GM12878 (cell line): Measurements from ENCODE around the gene PVALEF. TPM values are rescaled to one million over a fixed set of nuclear protein-coding genes. Genes with fewer than 3 reads are reported as not detected.

Experiments used
- ATAC-seq: fragments of 200-7000 bp; cut with Tn5 transposase; 3 replicates; pipeline ENCODE4 v1.9.1; 2020; ENCODE audit warnings: mild to moderate bottlenecking, moderate library complexity
- BruUV-seq: library from RNA; stranded (reverse); fragments of 400-500 nt; replicated peaks from 2 replicates; lab custom pipeline; 2021; lab: Mats Ljungman, UMichigan
- CTCF ChIA-PET: fragments of 300-600 bp; sonication (Branson Sonifier 250); formaldehyde crosslinking; extraction: SDS; loops from one replicate; lab custom pipeline; 2021; ENCODE audit warnings: inconsistent platforms; lab: Yijun Ruan, JAX
- POLR2A ChIA-PET: fragments of 350-600 bp; formaldehyde crosslinking; extraction: SDS; loops from one replicate; lab custom pipeline; 2021; ENCODE audit warnings: inconsistent platforms; lab: Charles Lee
- RAD21 ChIA-PET: fragments of 300-600 bp; sonication (Branson Sonifier 250); formaldehyde crosslinking; loops from one replicate; lab custom pipeline; 2023; ENCODE audit warnings: antibody characterized with exemption; ENCODE audit not compliant: unreplicated experiment; lab: Charles Lee
- SMC1A ChIA-PET: fragments of 300-600 bp; sonication (Branson Sonifier 250); formaldehyde crosslinking; loops from one replicate; lab custom pipeline; 2023; ENCODE audit not compliant: unreplicated experiment, uncharacterized antibody; lab: Charles Lee
- DNase-seq: peaks from one replicate; pipeline ENCODE4 v3.0.0-alpha.2; 2011; ENCODE audit warnings: low read depth, low spot score
- FAIRE-seq: peaks from 3 replicates; lab custom pipeline; 2011; peaks lifted over from hg19 to GRCh38; lab: Jason Lieb, UNC
- H2AFZ ChIP-seq: 2 replicates; pipeline ENCODE4 v1.6.0; 2011; ENCODE audit warnings: low read depth, low read length, control low read depth; ENCODE audit not compliant: control insufficient read depth
- H3K27ac ChIP-seq: 2 replicates; pipeline ENCODE4 v1.5.1; 2011; ENCODE audit warnings: control low read depth; ENCODE audit not compliant: control insufficient read depth, insufficient read depth
- H3K27me3 ChIP-seq, 2 experiments: replicated peaks in 1 of 2; 2 replicates each; pipeline versions ENCODE4 v1.6.0 to v1.6.1; 2011; ENCODE audit warnings: low read length in 1 of 2; ENCODE audit not compliant: control insufficient read depth in 2 of 2, insufficient read depth in 2 of 2
- H3K36me3 ChIP-seq, 2 experiments: 2 replicates each; pipeline ENCODE4 v1.5.1; 2011; ENCODE audit warnings: low read length in 1 of 2; ENCODE audit not compliant: control insufficient read depth in 2 of 2, insufficient read depth in 2 of 2
- H3K4me1 ChIP-seq: 2 replicates; pipeline ENCODE4 v1.6.1; 2011; ENCODE audit warnings: mild to moderate bottlenecking, low read length, moderate library complexity, mixed read lengths; ENCODE audit not compliant: control insufficient read depth, insufficient read depth
- H3K4me2 ChIP-seq: 2 replicates; pipeline ENCODE4 v1.6.0; 2011; ENCODE audit warnings: control low read depth; ENCODE audit not compliant: control insufficient read depth, insufficient read depth
- H3K4me3 ChIP-seq: fragments of 200-600 bp; sonication (generic); 2 replicates; pipeline ENCODE4 v1.5.1; 2016
- H3K79me2 ChIP-seq: 2 replicates; pipeline ENCODE4 v1.6.0; 2011; ENCODE audit warnings: low read length; ENCODE audit not compliant: control insufficient read depth, insufficient read depth
- H3K9ac ChIP-seq: 2 replicates; pipeline ENCODE4 v1.8.0; 2011; ENCODE audit warnings: low read length, control low read depth, mixed read lengths; ENCODE audit not compliant: control insufficient read depth, insufficient read depth
- H3K9me3 ChIP-seq: replicated peaks from 3 replicates; pipeline ENCODE4 v1.5.1; 2011; ENCODE audit warnings: mild to moderate bottlenecking, low read length; ENCODE audit not compliant: control insufficient read depth, insufficient read depth
- H4K20me1 ChIP-seq: 2 replicates; pipeline ENCODE4 v1.6.0; 2011; ENCODE audit not compliant: control insufficient read depth, insufficient read depth
- CBX3 ChIP-seq: fragments of 200-600 bp; sonication (generic); IDR thresholded peaks from 2 replicates; pipeline ENCODE4 v1.6.1; 2016; ENCODE audit warnings: low read depth, borderline replicate concordance
- ETV6 ChIP-seq, 2 experiments: fragments of 450-650 bp in 1 of 2; IDR thresholded peaks in 1 of 2; conservative IDR thresholded peaks in 1 of 2; 2 replicates each; pipeline ENCODE4 v1.6.1; 2014; ENCODE audit warnings: antibody characterized with exemption in 1 of 2, borderline replicate concordance in 1 of 2, low read depth in 1 of 2, mild to moderate bottlenecking in 1 of 2, moderate library complexity in 1 of 2
- GABPA ChIP-seq: IDR thresholded peaks from 2 replicates; pipeline ENCODE4 v1.6.1; 2014; ENCODE audit warnings: antibody characterized with exemption, low read depth, mild to moderate bottlenecking, inconsistent platforms
- LARP7 ChIP-seq: fragments of 450-650 bp; IDR thresholded peaks from 2 replicates; pipeline ENCODE4 v1.6.1; 2017; ENCODE audit warnings: mild to moderate bottlenecking
- NFIC ChIP-seq: IDR thresholded peaks from 2 replicates; pipeline ENCODE4 v1.6.1; 2012; ENCODE audit warnings: low read depth, mild to moderate bottlenecking, inconsistent platforms, low read length, moderate library complexity
- TCF12 ChIP-seq: IDR thresholded peaks from 2 replicates; pipeline ENCODE4 v1.6.1; 2011; ENCODE audit warnings: low read depth, mild to moderate bottlenecking, low read length
- ZBED1 ChIP-seq: IDR thresholded peaks from 2 replicates; pipeline ENCODE4 v1.6.1; 2016; ENCODE audit warnings: borderline replicate concordance
- ZNF24 ChIP-seq: fragments of 450-650 bp; IDR thresholded peaks from 2 replicates; pipeline ENCODE4 v1.6.1; 2017; ENCODE audit warnings: antibody characterized with exemption, mild to moderate bottlenecking
- ZNF274 ChIP-seq: IDR thresholded peaks from one replicate; pipeline ENCODE4 v1.8.0; 2011; ENCODE audit not compliant: insufficient read length, insufficient read depth
- WGBS: methylation state at CpG from one replicate; pipeline ENCODE4 v1.1.6; 2016; ENCODE audit warnings: low lambda C conversion rate; ENCODE audit not compliant: insufficient replicate concordance, insufficient coverage; ENCODE audit errors: missing lambda C conversion rate; 5-methylcytosine and 5-hydroxymethylcytosine counted together
- in situ Hi-C: fragments of 300-500 bp; cut with MboI; formaldehyde crosslinking; loops from 9 replicates; pipeline ENCODE4 v1.14.3; 2018; ENCODE audit warnings: mixed read lengths
- intact Hi-C: fragments of 100-400 bp; cut with micrococcal nuclease; formaldehyde crosslinking; loops from one replicate; pipeline ENCODE4 v1.14.2; 2022; ENCODE audit not compliant: unreplicated experiment
- polyA plus RNA-seq, 11 experiments: library from polyadenylated mRNA; depleted of rRNA in 4 of 11; unstranded in 6 of 11; stranded (reverse) in 5 of 11; fragments of >200 nt; fragmentation: Nextera tagmentation in 4 of 11; fragmentation: Illumina TruSeq in 1 of 11; extraction: Ambion mirVana in 4 of 11; extraction: Trizol in 1 of 11; gene quantifications; 1 replicate in 1 of 11; 2 replicates in 10 of 11; pipeline versions ENCODE4 v1.2.1 to v1.2.3, GENCODE V29; 2011 to 2016; ENCODE audit warnings: inconsistent platforms in 2 of 11, missing spikeins in 2 of 11, low read depth in 1 of 11
- total RNA-seq, 4 experiments: library from RNA; depleted of rRNA in 3 of 4; stranded (reverse); fragments of >200 nt in 3 of 4; fragmentation: Illumina TruSeq in 1 of 4; extraction: Trizol in 1 of 4; gene quantifications; 2 replicates each; pipeline versions ENCODE4 v1.2.1 to v1.2.3, GENCODE V29; 2013 to 2021
- TF ChIP-seq, protein P1 (sequence below): fragments of 450-650 bp; IDR thresholded peaks from 2 replicates; pipeline ENCODE4 v1.6.1; 2017; ENCODE audit warnings: borderline replicate concordance
- TF ChIP-seq, protein P2 (sequence below): fragments of 450-650 bp; IDR thresholded peaks from 2 replicates; pipeline ENCODE4 v1.6.1; 2017; ENCODE audit warnings: mild to moderate bottlenecking
- TF ChIP-seq, protein P3 (sequence below): IDR thresholded peaks from 2 replicates; pipeline ENCODE4 v1.6.1; 2012; ENCODE audit warnings: mild to moderate bottlenecking, low read depth, low read length

PVALEF gene
- total and polyA plus RNA-seq, 10 of the 15 experiments (the other 5 are each of a cell fraction or from before 2014, with no cell fraction given) = not detected

DNA sequence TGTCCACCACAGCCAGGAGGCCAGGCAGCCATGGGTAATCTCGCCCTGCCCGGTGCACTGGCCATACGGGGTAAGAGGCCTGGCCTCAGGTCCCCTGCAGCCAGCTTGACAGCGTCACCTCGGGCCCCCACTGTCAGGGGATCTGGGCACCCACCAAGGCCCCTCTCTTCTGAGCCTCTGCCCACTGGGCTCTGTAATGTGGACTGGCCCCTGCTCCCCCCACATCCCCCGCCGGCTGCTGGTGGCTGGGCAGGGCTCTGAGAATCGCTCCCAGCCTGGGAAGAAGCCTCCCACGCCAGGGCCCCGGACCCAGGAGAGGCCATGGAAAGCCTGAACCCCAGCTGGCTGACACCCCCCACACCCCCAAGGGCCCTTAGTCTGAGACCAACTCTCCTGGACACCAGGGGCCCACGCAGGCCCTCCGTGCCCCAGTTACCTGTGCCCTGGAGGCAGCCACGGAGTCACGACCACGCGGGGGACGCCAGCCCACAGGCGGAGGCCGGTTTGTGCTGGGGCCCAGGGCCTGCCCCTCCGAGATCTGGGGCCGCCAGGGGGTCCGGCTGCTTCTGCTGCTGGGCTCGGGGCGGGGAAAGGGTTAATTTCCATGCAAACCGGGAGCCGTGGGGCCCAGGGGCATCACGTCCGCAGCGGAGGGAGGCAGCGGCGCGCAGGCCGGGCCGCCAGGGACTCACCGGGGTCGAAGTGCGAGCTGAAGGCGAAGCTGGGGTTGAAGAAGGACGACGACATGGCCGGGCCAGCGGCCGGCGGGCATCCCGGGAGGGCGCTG lies at the start of gene PVALEF (continued):
- TF ChIP-seq ETV6 (conservative IDR thresholded peaks at IDR 0.05 in 1 of 2, IDR thresholded peaks at IDR 0.05 in 1 of 2; ENCODE audit: borderline replicate concordance in 1 of 2, low read depth in 1 of 2) (no peak), TCF12 (no peak)

DNA sequence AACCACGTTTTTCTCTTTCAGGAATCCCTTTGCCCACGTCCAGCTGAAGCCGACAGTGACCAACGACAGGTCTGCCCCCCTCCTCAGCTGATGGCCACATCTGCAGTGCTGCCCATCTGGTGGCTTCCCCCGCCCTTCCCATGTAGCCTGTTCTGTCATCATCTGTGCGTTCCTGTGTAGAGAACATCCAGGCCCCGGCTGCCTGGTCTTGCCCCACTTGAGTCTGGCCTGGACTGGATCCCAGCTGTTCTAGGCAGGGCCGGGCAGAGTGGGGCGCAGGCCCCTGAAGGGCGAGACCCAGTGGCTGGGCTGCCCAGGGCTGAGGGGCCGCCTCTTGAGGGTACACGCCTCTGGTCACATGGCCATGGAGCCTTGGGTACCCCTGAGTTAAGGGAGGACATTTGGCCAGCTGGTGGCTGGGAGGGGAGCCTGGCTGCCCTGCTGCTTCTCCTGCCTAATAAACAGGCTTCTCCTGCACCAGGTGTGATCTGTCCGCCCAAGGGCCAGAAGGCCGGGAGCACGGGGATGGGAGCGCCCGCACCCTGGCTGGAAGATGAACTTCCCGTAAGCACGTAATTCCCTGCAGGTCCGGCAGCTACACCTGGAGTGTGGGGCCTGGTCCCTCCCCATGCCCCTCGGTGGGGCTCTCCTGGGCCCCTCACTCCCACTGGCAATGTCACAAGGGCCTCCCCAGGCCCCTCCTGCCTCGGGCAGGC lies 49.4 kb upstream of the PVALEF start:
- FAIRE-seq (no peak), ATAC-seq (no peak), DNase-seq (no peak)
- ChIA-PET RAD21 (no interaction called here), SMC1A (interaction anchor here (0.6 kb wide), 1 partner anchor 386 kb away, joined by 4 read pairs; no protein-coding TSS in a partner anchor), CTCF (interaction anchor here (1.0 kb wide), 1 partner anchor 54 kb away, joined by 3 read pairs; no protein-coding TSS in a partner anchor), POLR2A (no interaction called here)
- Histone ChIP-seq H3K4me3 (no peak overlapping the region), H3K9ac (no peak overlapping the region), H4K20me1 (no peaks in the 10 kb centered on the region), H3K27me3 (no peaks in the 10 kb centered on the region; a peak in 1 of 4 replicates), H2AFZ (no peak overlapping the region), H3K9me3 (no peaks in the 10 kb centered on the region), H3K27ac (no peak overlapping the region), H3K4me2 (no peak overlapping the region), H3K79me2 (no peaks in the 10 kb centered on the region), H3K36me3 (no peaks in the 10 kb centered on the region), H3K4me1 (no peaks in the 10 kb centered on the region)
- in situ Hi-C loops (no loop called here), intact Hi-C loops (no loop called here)
- 45% methylated on average over 22 of the region's 22 CpGs for WGBS
- no TSS peak for BruUV-seq
- TF ChIP-seq ZNF274 (no peak), NFIC (no peak), CBX3 (no peak), LARP7 (no peak), ZNF24 (no peak), GABPA (no peak), ZBED1 (no peak)
- TF ChIP-seq, protein P1, sequence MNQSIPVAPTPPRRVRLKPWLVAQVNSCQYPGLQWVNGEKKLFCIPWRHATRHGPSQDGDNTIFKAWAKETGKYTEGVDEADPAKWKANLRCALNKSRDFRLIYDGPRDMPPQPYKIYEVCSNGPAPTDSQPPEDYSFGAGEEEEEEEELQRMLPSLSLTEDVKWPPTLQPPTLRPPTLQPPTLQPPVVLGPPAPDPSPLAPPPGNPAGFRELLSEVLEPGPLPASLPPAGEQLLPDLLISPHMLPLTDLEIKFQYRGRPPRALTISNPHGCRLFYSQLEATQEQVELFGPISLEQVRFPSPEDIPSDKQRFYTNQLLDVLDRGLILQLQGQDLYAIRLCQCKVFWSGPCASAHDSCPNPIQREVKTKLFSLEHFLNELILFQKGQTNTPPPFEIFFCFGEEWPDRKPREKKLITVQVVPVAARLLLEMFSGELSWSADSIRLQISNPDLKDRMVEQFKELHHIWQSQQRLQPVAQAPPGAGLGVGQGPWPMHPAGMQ = no peak
- TF ChIP-seq, protein P2, sequence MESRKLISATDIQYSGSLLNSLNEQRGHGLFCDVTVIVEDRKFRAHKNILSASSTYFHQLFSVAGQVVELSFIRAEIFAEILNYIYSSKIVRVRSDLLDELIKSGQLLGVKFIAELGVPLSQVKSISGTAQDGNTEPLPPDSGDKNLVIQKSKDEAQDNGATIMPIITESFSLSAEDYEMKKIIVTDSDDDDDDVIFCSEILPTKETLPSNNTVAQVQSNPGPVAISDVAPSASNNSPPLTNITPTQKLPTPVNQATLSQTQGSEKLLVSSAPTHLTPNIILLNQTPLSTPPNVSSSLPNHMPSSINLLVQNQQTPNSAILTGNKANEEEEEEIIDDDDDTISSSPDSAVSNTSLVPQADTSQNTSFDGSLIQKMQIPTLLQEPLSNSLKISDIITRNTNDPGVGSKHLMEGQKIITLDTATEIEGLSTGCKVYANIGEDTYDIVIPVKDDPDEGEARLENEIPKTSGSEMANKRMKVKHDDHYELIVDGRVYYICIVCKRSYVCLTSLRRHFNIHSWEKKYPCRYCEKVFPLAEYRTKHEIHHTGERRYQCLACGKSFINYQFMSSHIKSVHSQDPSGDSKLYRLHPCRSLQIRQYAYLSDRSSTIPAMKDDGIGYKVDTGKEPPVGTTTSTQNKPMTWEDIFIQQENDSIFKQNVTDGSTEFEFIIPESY = no peak
- TF ChIP-seq, protein P3, sequence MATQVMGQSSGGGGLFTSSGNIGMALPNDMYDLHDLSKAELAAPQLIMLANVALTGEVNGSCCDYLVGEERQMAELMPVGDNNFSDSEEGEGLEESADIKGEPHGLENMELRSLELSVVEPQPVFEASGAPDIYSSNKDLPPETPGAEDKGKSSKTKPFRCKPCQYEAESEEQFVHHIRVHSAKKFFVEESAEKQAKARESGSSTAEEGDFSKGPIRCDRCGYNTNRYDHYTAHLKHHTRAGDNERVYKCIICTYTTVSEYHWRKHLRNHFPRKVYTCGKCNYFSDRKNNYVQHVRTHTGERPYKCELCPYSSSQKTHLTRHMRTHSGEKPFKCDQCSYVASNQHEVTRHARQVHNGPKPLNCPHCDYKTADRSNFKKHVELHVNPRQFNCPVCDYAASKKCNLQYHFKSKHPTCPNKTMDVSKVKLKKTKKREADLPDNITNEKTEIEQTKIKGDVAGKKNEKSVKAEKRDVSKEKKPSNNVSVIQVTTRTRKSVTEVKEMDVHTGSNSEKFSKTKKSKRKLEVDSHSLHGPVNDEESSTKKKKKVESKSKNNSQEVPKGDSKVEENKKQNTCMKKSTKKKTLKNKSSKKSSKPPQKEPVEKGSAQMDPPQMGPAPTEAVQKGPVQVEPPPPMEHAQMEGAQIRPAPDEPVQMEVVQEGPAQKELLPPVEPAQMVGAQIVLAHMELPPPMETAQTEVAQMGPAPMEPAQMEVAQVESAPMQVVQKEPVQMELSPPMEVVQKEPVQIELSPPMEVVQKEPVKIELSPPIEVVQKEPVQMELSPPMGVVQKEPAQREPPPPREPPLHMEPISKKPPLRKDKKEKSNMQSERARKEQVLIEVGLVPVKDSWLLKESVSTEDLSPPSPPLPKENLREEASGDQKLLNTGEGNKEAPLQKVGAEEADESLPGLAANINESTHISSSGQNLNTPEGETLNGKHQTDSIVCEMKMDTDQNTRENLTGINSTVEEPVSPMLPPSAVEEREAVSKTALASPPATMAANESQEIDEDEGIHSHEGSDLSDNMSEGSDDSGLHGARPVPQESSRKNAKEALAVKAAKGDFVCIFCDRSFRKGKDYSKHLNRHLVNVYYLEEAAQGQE = no peak
